Liver (tissue), 3 donors: ENCODE results near the gene LAMB4.

Experiments used
- CTCF ChIP-seq: fragments of 150-350 bp; IDR thresholded peaks from 2 replicates; pipeline ENCODE4 v1.5.1; 2017; ENCODE audit warnings: improper control_type of control experiment, low read depth, low read length; ENCODE audit not compliant: missing input control
- EGR1 ChIP-seq, 2 donors: IDR thresholded peaks; 2 replicates each; pipeline ENCODE4 v1.6.1; 2016 to 2018; ENCODE audit warnings: antibody characterized with exemption in 2 of 2, low read depth in 2 of 2
- GABPA ChIP-seq, 2 donors: IDR thresholded peaks in 1 of 2; conservative IDR thresholded peaks in 1 of 2; 2 replicates each; pipeline ENCODE4 v1.6.1; 2016; ENCODE audit warnings: antibody characterized with exemption in 2 of 2, mild to moderate bottlenecking in 1 of 2, moderate library complexity in 1 of 2
- HNF4G ChIP-seq: IDR thresholded peaks from 2 replicates; pipeline ENCODE4 v1.6.1; 2016; ENCODE audit warnings: antibody characterized with exemption
- REST ChIP-seq: IDR thresholded peaks from 2 replicates; pipeline ENCODE4 v1.6.1; 2016; ENCODE audit warnings: antibody characterized with exemption, mild to moderate bottlenecking
- RXRA ChIP-seq, 2 donors: IDR thresholded peaks; 2 replicates each; pipeline ENCODE4 v1.6.1; 2017 to 2018; ENCODE audit warnings: antibody characterized with exemption in 2 of 2, mild to moderate bottlenecking in 1 of 2
- SP1 ChIP-seq: IDR thresholded peaks from 2 replicates; pipeline ENCODE4 v1.6.1; 2018; ENCODE audit warnings: antibody characterized with exemption, mild to moderate bottlenecking
- TAF1 ChIP-seq: conservative IDR thresholded peaks from 2 replicates; pipeline ENCODE4 v1.6.1; 2016; ENCODE audit warnings: antibody characterized with exemption, mild to moderate bottlenecking
- TF ChIP-seq, protein P1 (sequence below): IDR thresholded peaks from 2 replicates; pipeline ENCODE4 v1.6.1; 2016; ENCODE audit warnings: antibody characterized with exemption
- donor health status: healthy.
- donor health status: healthy.

GRCh38 chr7:108044345-108044744, 85.8 kb downstream of the LAMB4 start:
- TF ChIP-seq CTCF (no peak), GABPA (IDR thresholded peaks at IDR 0.05 in 1 of 2, conservative IDR thresholded peaks at IDR 0.05 in 1 of 2) (no peak), RXRA (IDR thresholded peaks at IDR 0.05) (no peak), TAF1 (no peak), REST (no peak), SP1 (no peak), HNF4G (no peak), EGR1 (IDR thresholded peaks at IDR 0.05; ENCODE audit: low read depth in 2 of 2) (no peak)
- TF ChIP-seq, protein P1, sequence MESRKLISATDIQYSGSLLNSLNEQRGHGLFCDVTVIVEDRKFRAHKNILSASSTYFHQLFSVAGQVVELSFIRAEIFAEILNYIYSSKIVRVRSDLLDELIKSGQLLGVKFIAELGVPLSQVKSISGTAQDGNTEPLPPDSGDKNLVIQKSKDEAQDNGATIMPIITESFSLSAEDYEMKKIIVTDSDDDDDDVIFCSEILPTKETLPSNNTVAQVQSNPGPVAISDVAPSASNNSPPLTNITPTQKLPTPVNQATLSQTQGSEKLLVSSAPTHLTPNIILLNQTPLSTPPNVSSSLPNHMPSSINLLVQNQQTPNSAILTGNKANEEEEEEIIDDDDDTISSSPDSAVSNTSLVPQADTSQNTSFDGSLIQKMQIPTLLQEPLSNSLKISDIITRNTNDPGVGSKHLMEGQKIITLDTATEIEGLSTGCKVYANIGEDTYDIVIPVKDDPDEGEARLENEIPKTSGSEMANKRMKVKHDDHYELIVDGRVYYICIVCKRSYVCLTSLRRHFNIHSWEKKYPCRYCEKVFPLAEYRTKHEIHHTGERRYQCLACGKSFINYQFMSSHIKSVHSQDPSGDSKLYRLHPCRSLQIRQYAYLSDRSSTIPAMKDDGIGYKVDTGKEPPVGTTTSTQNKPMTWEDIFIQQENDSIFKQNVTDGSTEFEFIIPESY: no peak
